ENCODE data around the gene GMDS. TPM values are rescaled to one million over a fixed set of nuclear protein-coding genes. Genes with fewer than 3 reads are reported as not detected.

Gene GMDS
- total RNA-seq, 1 experiment from 2014 or later = 35.0 TPM

GRCh38 chr6:1825277-1825676 is 420.1 kb downstream of the GMDS start:
- Mint-ChIP-seq H3K36me3 (peaks cover 7% of the 10 kb centered on the region; the same call in 1 of the 2 replicates), H3K4me1 (peaks cover 20% of the 10 kb centered on the region), H3K4me3 (no peak overlapping the region), H3K27me3 (ENCODE audit: low read depth) (no peaks in the 10 kb centered on the region; the same call in 1 of the 2 replicates), H3K27ac (no peak overlapping the region), H3K9me3 (peaks cover 14% of the 10 kb centered on the region)
- ATAC-seq (no peak), DNase-seq (ENCODE audit: low spot score) (no peak)
- ChIA-PET CTCF (no interaction called here), POLR2A (no interaction called here)
- no peak for TF ChIP-seq NR1H2 (CRISPR knock-in tag; IDR thresholded peaks at IDR 0.05)
- TF ChIP-seq ZMAT4 (CRISPR knock-in tag; IDR thresholded peaks at IDR 0.05) = no peak
- no peak for TF ChIP-seq GTF2I (CRISPR knock-in tag; conservative IDR thresholded peaks at IDR 0.05)
- no peak for TF ChIP-seq SMAD3 (CRISPR knock-in tag; IDR thresholded peaks at IDR 0.05; ENCODE audit: borderline replicate concordance)
- no peak for TF ChIP-seq MLX (CRISPR knock-in tag; IDR thresholded peaks at IDR 0.05)
- no peak for TF ChIP-seq SMAD4 (CRISPR knock-in tag; IDR thresholded peaks at IDR 0.05)
- no peak for TF ChIP-seq ZNF232 (CRISPR knock-in tag; IDR thresholded peaks at IDR 0.05)
- TF ChIP-seq ATF2 (CRISPR knock-in tag; IDR thresholded peaks at IDR 0.05; ENCODE audit: borderline replicate concordance, low read depth) = no peak
- no peak for TF ChIP-seq FOXP1 (CRISPR knock-in tag; IDR thresholded peaks at IDR 0.05; ENCODE audit: borderline replicate concordance)
- TF ChIP-seq MYBL2 (CRISPR knock-in tag; IDR thresholded peaks at IDR 0.05) = no peak
- no peak for TF ChIP-seq RELA (CRISPR knock-in tag; IDR thresholded peaks at IDR 0.05; ENCODE audit: borderline replicate concordance)

GRCh38 chr6:1821513-1822183 is 423.8 kb downstream of the GMDS start:
- CTCF ChIA-PET = no interaction called here
- Mint-ChIP-seq H3K36me3 (no peaks in the 10 kb centered on the region), H3K4me3 (no peak overlapping the region), H3K27ac (no peak overlapping the region), H3K27me3 (ENCODE audit: low read depth) (no peaks in the 10 kb centered on the region), H3K9me3 (no peaks in the 10 kb centered on the region), H3K4me1 (peaks cover 20% of the 10 kb centered on the region)
- POLR2A ChIA-PET = no interaction called here
- DNase-seq (ENCODE audit: low spot score) (no peak), ATAC-seq (no peak)
- TF ChIP-seq AFF4 (CRISPR knock-in tag; IDR thresholded peaks at IDR 0.05; ENCODE audit: borderline replicate concordance) (no peak), MLX (CRISPR knock-in tag; IDR thresholded peaks at IDR 0.05) (no peak), ZBTB43 (CRISPR knock-in tag; IDR thresholded peaks at IDR 0.05) (no peak), ZNF263 (CRISPR knock-in tag; IDR thresholded peaks at IDR 0.05; ENCODE audit: low read depth) (no peak), ZNF671 (CRISPR knock-in tag; IDR thresholded peaks at IDR 0.05) (no peak), GRHL2 (CRISPR knock-in tag; IDR thresholded peaks at IDR 0.05; ENCODE audit: insufficient replicate concordance, severe bottlenecking) (no peak), RELA (CRISPR knock-in tag; IDR thresholded peaks at IDR 0.05; ENCODE audit: borderline replicate concordance) (no peak), KAT7 (CRISPR knock-in tag; IDR thresholded peaks at IDR 0.05; ENCODE audit: borderline replicate concordance) (no peak), ZNF532 (CRISPR knock-in tag; IDR thresholded peaks at IDR 0.05; ENCODE audit: borderline replicate concordance) (no peak), NR2C2 (CRISPR knock-in tag; IDR thresholded peaks at IDR 0.05) (no peak), MXD4 (CRISPR knock-in tag; IDR thresholded peaks at IDR 0.05; ENCODE audit: borderline replicate concordance) (no peak), IRF2 (CRISPR knock-in tag; IDR thresholded peaks at IDR 0.05; ENCODE audit: borderline replicate concordance, low read depth) (no peak)

Measured in WTC11 (cell line).